SK-N-SH (cell line): ENCODE results near the gene SKIC8. TPM values are rescaled to one million over a fixed set of nuclear protein-coding genes. Genes with fewer than 3 reads are reported as not detected.

ENCODE experiments used
- CTCF ChIA-PET: fragments of 300-600, 350-600 bp; formaldehyde crosslinking; extraction: SDS; loops from one replicate; lab custom pipeline; 2021; lab: Yijun Ruan, JAX
- POLR2A ChIA-PET: fragments of 350-600 bp; sonication (Branson Sonifier 250); formaldehyde crosslinking; extraction: SDS; loops from one replicate; lab custom pipeline; 2020; ENCODE audit warnings: antibody characterized with exemption, inconsistent platforms; lab: Yijun Ruan, JAX
- DNase-seq: peaks from one replicate; pipeline ENCODE4 v3.0.0; 2012
- H2AFZ ChIP-seq: fragments of 200-600 bp; sonication (generic); 2 replicates; pipeline ENCODE4 v1.8.1; 2016; ENCODE audit warnings: antibody characterized with exemption, mild to moderate bottlenecking, low read depth
- H3F3A ChIP-seq: fragments of 200-600 bp; sonication (generic); replicated peaks from 2 replicates; pipeline ENCODE3; 2016; ENCODE audit warnings: antibody characterized with exemption, mild to moderate bottlenecking; ENCODE audit not compliant: insufficient read depth
- H3K27ac ChIP-seq, 2 experiments: fragments of 200-500 bp in 1 of 2; fragments of 200-600 bp in 1 of 2; sonication (Bioruptor generic) in 1 of 2; sonication (generic), shearing (Covaris generic) in 1 of 2; 2 replicates each; pipeline versions ENCODE4 v1.5.1 to v1.6.1; 2014 to 2016; ENCODE audit warnings: low read depth in 2 of 2, inconsistent platforms in 1 of 2, low read length in 1 of 2, mild to moderate bottlenecking in 1 of 2, mixed read lengths in 1 of 2
- H3K27me3 ChIP-seq: fragments of 200-600 bp; sonication (generic), shearing (Covaris generic); 2 replicates; pipeline ENCODE4 v1.6.1; 2016; ENCODE audit warnings: mixed run types; ENCODE audit not compliant: insufficient read depth
- H3K36me3 ChIP-seq, 2 experiments: fragments of 200-500 bp in 1 of 2; fragments of 200-600 bp in 1 of 2; sonication (Bioruptor generic) in 1 of 2; sonication (generic) in 1 of 2; replicated peaks in 1 of 2; 2 replicates each; pipeline versions ENCODE3 to v1.5.1; 2014 to 2016; ENCODE audit warnings: low read length in 1 of 2, mild to moderate bottlenecking in 1 of 2; ENCODE audit not compliant: insufficient read depth in 2 of 2, control insufficient read depth in 1 of 2
- H3K4me1 ChIP-seq, 2 experiments: fragments of 200-500 bp in 1 of 2; fragments of 200-600 bp in 1 of 2; sonication (Bioruptor generic) in 1 of 2; sonication (generic), shearing (Covaris generic) in 1 of 2; 2 replicates each; pipeline versions ENCODE4 v1.5.1 to v1.6.1; 2014 to 2016; ENCODE audit warnings: low read depth in 1 of 2, low read length in 1 of 2, mixed run types in 1 of 2; ENCODE audit not compliant: insufficient read depth in 2 of 2, control insufficient read depth in 1 of 2
- H3K4me2 ChIP-seq: fragments of 200-600 bp; sonication (generic), shearing (Covaris generic); 2 replicates; pipeline ENCODE4 v1.6.1; 2017; ENCODE audit warnings: mixed run types
- H3K4me3 ChIP-seq, 2 experiments: fragments of 200-500 bp in 1 of 2; fragments of 200-600 bp in 1 of 2; sonication (Bioruptor generic) in 1 of 2; sonication (generic), shearing (Covaris generic) in 1 of 2; 2 replicates each; pipeline versions ENCODE4 v1.5.1 to v1.8.1; 2014 to 2016; ENCODE audit warnings: low read depth in 2 of 2, inconsistent platforms in 1 of 2, low read length in 1 of 2, mild to moderate bottlenecking in 1 of 2, mixed read lengths in 1 of 2, moderate library complexity in 1 of 2
- H3K79me2 ChIP-seq: fragments of 200-600 bp; sonication (generic); 2 replicates; pipeline ENCODE4 v1.8.1; 2017; ENCODE audit warnings: mild to moderate bottlenecking; ENCODE audit not compliant: insufficient read depth
- H3K9ac ChIP-seq: fragments of 200-600 bp; sonication (generic); 2 replicates; pipeline ENCODE4 v1.6.1; 2017; ENCODE audit warnings: mixed run types
- H3K9me2 ChIP-seq: fragments of 200-600 bp; sonication (generic); 2 replicates; pipeline ENCODE4 v1.6.1; 2017; ENCODE audit warnings: mixed run types
- H3K9me3 ChIP-seq: fragments of 200-600 bp; sonication (generic); 2 replicates; pipeline ENCODE4 v1.6.1; 2017; ENCODE audit warnings: mixed run types, mild to moderate bottlenecking, moderate library complexity
- H4K20me1 ChIP-seq: fragments of 200-600 bp; sonication (generic); 2 replicates; pipeline ENCODE4 v1.6.1; 2017; ENCODE audit warnings: mild to moderate bottlenecking, mixed run types; ENCODE audit not compliant: insufficient read depth
- ELF1 ChIP-seq: IDR thresholded peaks from 2 replicates; pipeline ENCODE4 v1.4.0; 2012
- EP300 ChIP-seq, 2 experiments: IDR thresholded peaks; 2 replicates each; pipeline versions ENCODE4 v1.4.0 to v1.6.1; 2012; ENCODE audit warnings: borderline replicate concordance in 1 of 2, low read depth in 1 of 2, low read length in 1 of 2
- EZH2phosphoT487 ChIP-seq: fragments of 200-600 bp; sonication (generic); IDR thresholded peaks from 2 replicates; pipeline ENCODE4 v1.6.1; 2017; ENCODE audit warnings: low read depth, mixed run types, mild to moderate bottlenecking, antibody characterized with exemption, moderate library complexity, borderline replicate concordance
- FOSL2 ChIP-seq: IDR thresholded peaks from 2 replicates; pipeline ENCODE4 v1.4.0; 2012; ENCODE audit warnings: low read depth, mild to moderate bottlenecking, moderate library complexity, borderline replicate concordance
- FOXM1 ChIP-seq: IDR thresholded peaks from 2 replicates; pipeline ENCODE4 v1.4.0; 2012; ENCODE audit warnings: low read depth, mild to moderate bottlenecking
- GABPA ChIP-seq: IDR thresholded peaks from 2 replicates; pipeline ENCODE4 v1.4.0; 2012; ENCODE audit warnings: low read depth, mild to moderate bottlenecking
- NFIC ChIP-seq: IDR thresholded peaks from 2 replicates; pipeline ENCODE4 v1.4.0; 2012; ENCODE audit warnings: borderline replicate concordance
- POLR2AphosphoS5 ChIP-seq: IDR thresholded peaks from 2 replicates; pipeline ENCODE4 v1.6.1; 2012; ENCODE audit warnings: low read depth, low read length
- RAD21 ChIP-seq: IDR thresholded peaks from 2 replicates; pipeline ENCODE4 v1.6.1; 2012; ENCODE audit warnings: mild to moderate bottlenecking, low read length
- SMC3 ChIP-seq: IDR thresholded peaks from 2 replicates; pipeline ENCODE4 v1.6.1; 2012; ENCODE audit warnings: low read depth, low read length, improper control_type of control experiment
- TAF1 ChIP-seq: IDR thresholded peaks from 2 replicates; pipeline ENCODE4 v1.6.1; 2012; ENCODE audit warnings: low read depth, mild to moderate bottlenecking, low read length, moderate library complexity, borderline replicate concordance
- TEAD4 ChIP-seq: IDR thresholded peaks from 2 replicates; pipeline ENCODE4 v1.4.0; 2012; ENCODE audit warnings: mild to moderate bottlenecking, borderline replicate concordance; ENCODE audit not compliant: insufficient read depth
- YY1 ChIP-seq: IDR thresholded peaks from 2 replicates; pipeline ENCODE4 v1.4.0; 2012; ENCODE audit warnings: low read depth, mild to moderate bottlenecking
- WGBS: methylation state at CpG from one replicate; pipeline ENCODE4 v1.1.6; 2017; ENCODE audit warnings: low lambda C conversion rate; 5-methylcytosine and 5-hydroxymethylcytosine counted together
- polyA plus RNA-seq, 3 experiments: library from polyadenylated mRNA; depleted of rRNA; stranded (reverse); fragments of >200 nt; gene quantifications; 2 replicates each; pipeline ENCODE4 v1.2.3, GENCODE V29; 2012
- TF ChIP-seq, protein P1 (sequence below): IDR thresholded peaks from 2 replicates; pipeline ENCODE4 v1.4.0; 2012; ENCODE audit warnings: low read depth
- TF ChIP-seq, protein P2 (sequence below): fragments of 150-350 bp; IDR thresholded peaks from 2 replicates; pipeline ENCODE4 v1.6.1; 2017; ENCODE audit warnings: antibody characterized with exemption, low read length, low read depth, borderline replicate concordance
- TF ChIP-seq, protein P3 (sequence below): fragments of 150-350 bp; IDR thresholded peaks from 2 replicates; pipeline ENCODE4 v1.6.1; 2016; ENCODE audit warnings: mild to moderate bottlenecking, low read depth, low read length

SKIC8 gene
- polyA plus RNA-seq, 1 of the 3 experiments (the other 2 are of a cell fraction): 78.8 TPM

DNA sequence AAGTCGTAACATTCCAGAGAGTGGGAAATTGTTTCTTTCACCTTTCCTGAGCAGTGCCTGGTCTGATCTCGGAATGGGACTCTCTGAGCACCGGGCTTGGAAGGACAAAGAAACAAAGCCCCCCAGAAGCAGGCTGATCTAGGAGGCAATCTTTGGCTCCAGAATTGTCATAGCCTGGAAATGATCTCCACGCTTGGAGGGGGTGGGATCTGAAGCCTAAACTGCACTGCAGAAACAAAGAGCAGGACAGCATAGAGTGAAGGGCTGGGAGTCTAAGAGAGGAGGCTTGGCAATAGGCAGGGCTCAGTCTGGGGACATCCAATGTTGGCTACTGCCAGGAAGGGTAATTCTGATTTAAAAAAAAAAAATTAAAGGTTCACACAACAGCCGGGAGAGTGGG lies 42.6 kb upstream of the SKIC8 start:
- H3K36me3 ChIP-seq: no peaks in the 10 kb centered on the region
- H3K9me3 ChIP-seq: no peaks in the 10 kb centered on the region
- peaks cover 0 to 9% of the 10 kb centered on the region in 2 experiments; a peak in 1 of 4 replicates for H3K4me1 ChIP-seq
- H3K9me2 ChIP-seq: no peaks in the 10 kb centered on the region
- H3K4me2 ChIP-seq: no peak overlapping the region
- POLR2A ChIA-PET: no interaction called here
- H3K27me3 ChIP-seq: peaks cover 35% of the 10 kb centered on the region; the same call in 1 of the 2 replicates
- CTCF ChIA-PET: interaction anchor here (1.2 to 1.6 kb wide), 2 partner anchors 33 to 81 kb away, joined by 3 to 5 read pairs; no protein-coding TSS in a partner anchor
- no peak overlapping the region for H3K9ac ChIP-seq
- no peak overlapping the region for H2AFZ ChIP-seq
- H3K79me2 ChIP-seq: no peaks in the 10 kb centered on the region
- 66% methylated on average over 5 of the region's 5 CpGs for WGBS
- no peak overlapping the region for H3K27ac ChIP-seq
- DNase-seq: no peak
- H3F3A ChIP-seq: no peaks in the 10 kb centered on the region
- no peak for TF ChIP-seq ELF1
- H4K20me1 ChIP-seq: no peaks in the 10 kb centered on the region
- no peak overlapping the region for H3K4me3 ChIP-seq

DNA sequence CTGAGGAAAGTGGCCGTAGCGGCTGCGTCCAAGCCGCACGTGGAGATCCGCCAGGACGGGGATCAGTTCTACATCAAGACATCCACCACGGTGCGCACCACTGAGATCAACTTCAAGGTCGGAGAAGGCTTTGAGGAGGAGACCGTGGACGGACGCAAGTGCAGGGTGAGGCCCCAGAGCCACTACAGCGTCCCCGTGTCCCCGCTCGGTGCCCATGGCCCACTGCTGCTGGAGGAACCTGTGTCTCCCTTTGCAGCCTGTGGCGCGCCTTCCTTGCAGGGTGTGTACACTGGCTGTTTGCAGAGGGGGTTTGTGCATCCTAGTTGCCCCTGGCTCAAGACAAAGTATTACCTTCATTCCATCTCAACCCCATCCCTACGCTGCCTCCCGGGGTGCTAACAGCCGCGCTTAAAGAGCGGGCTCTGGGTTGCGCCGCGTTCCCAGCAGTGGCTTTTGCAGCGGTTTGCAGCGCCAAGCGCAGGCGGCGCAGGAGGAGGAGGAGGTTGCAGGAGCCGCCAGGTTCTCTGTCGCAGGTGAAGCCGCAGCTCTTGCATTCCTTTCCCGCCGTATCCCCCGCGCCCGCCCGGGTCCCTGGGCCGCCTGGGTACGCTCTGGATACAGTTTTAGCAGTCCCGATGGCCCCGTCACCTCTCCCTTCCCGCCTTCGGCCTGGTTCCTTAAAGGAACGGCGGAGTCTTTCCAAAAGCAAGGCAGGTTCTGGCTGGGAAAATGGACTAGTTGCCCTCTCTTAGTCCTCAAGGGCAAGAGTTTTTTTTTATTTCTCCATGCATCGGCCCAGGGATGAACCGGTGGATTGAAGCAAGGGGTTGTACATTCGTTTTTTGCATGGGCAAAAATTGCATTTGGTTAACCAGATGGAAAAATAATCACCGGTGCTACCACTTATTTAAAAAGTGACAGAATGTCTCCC lies 41.9 kb upstream of the SKIC8 start:
- H2AFZ ChIP-seq: no peak overlapping the region
- ChIA-PET CTCF (no interaction called here), POLR2A (no interaction called here)
- no peak overlapping the region for H3K4me3 ChIP-seq
- peaks cover 33% of the 10 kb centered on the region; the same call in 1 of the 2 replicates for H3K27me3 ChIP-seq
- H3K36me3 ChIP-seq: no peaks in the 10 kb centered on the region
- H3K4me2 ChIP-seq: no peak overlapping the region
- H3K4me1 ChIP-seq: peaks cover 0 to 9% of the 10 kb centered on the region in 2 experiments; a peak in 1 of 4 replicates
- no peaks in the 10 kb centered on the region for H3F3A ChIP-seq
- H3K27ac ChIP-seq: no peak overlapping the region
- H3K9me3 ChIP-seq: no peaks in the 10 kb centered on the region
- no peak for TF ChIP-seq YY1
- no peak for TF ChIP-seq FOXM1
- no peak for TF ChIP-seq SMC3
- no peak for TF ChIP-seq TEAD4
- no peak for DNase-seq
- H3K9ac ChIP-seq: no peak overlapping the region
- no peaks in the 10 kb centered on the region for H3K79me2 ChIP-seq
- 86% methylated on average over 35 of the region's 53 CpGs for WGBS
- H4K20me1 ChIP-seq: no peaks in the 10 kb centered on the region
- no peaks in the 10 kb centered on the region for H3K9me2 ChIP-seq

DNA sequence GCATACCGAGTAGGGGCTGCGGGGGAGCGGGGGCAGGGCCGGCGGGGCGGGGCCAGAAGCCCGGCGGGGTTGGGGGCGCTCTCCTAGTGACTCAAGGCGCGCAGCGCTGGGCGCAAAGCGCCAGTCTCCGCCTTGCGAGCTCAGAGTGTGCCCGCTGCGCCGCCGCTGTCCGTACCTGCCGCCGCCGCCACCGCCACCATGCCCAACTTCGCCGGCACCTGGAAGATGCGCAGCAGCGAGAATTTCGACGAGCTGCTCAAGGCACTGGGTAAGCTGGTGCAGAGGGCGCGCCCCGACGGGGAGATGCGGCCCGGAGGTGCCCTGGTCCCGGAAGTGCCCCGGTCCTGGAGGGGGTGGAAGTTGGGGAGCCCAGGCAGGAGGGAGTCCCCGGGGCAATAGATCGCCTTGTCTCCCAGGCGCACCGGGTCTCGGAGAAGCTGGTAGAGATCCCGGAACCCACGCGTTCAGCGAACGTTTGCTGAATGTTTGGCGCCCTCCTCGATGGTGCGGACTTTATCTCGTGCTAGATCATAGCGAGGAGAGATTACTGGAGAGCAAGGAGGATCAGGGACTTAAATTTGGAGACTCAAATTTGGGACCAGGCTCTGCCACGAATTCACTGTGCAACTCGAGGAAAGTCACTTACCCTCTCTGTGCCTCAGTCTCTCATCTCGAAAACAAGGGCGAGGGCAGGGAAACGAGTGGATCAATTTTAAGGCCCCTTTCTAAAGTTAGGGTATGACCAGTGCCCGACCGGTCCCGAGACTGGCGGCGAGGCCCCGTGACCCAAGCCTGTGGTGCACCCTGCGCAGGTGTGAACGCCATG lies 41.0 kb upstream of the SKIC8 start, which contains the start of gene CRABP1:
TSS of gene CRABP1 (plus strand) at position 123 of the 826 bp plus-strand sequence. CDS start at position 199, 76 bp downstream.
- no peaks in the 10 kb centered on the region for H3K36me3 ChIP-seq
- peak; percentile 80 for DNase-seq
- no peak within 1 kb of the TSS for H3K9ac ChIP-seq
- POLR2A ChIA-PET: interaction anchor here (0.6 kb wide), 1 partner anchor 97 kb away, joined by 3 read pairs; no protein-coding TSS in a partner anchor
- H3K4me2 ChIP-seq: no peak within 1 kb of the TSS; the same call in 1 of the 2 replicates
- H3K9me2 ChIP-seq: no peaks in the 10 kb centered on the region
- no peaks in the 10 kb centered on the region for H3K9me3 ChIP-seq
- no peak within 1 kb of the TSS for H2AFZ ChIP-seq
- CTCF ChIA-PET: interaction anchor here (0.7 to 3.1 kb wide), 4 partner anchors 13 to 82 kb away, joined by 3 to 9 read pairs (median 4); no protein-coding TSS in a partner anchor
- no peaks in the 10 kb centered on the region for H3F3A ChIP-seq
- H3K27ac ChIP-seq: no peak within 1 kb of the TSS; a peak in 1 of 4 replicates
- H3K4me3 ChIP-seq: peak within 1 kb of the TSS in 1 of 2 experiments; percentile 45; a peak in 2 of 4 replicates
- TF ChIP-seq EP300 (IDR thresholded peaks at IDR 0.05; ENCODE audit: borderline replicate concordance in 1 of 2, low read depth in 1 of 2, low read length in 1 of 2): no peak
- TF ChIP-seq, protein P1, sequence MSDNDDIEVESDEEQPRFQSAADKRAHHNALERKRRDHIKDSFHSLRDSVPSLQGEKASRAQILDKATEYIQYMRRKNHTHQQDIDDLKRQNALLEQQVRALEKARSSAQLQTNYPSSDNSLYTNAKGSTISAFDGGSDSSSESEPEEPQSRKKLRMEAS: no peak
- TF ChIP-seq, protein P2, sequence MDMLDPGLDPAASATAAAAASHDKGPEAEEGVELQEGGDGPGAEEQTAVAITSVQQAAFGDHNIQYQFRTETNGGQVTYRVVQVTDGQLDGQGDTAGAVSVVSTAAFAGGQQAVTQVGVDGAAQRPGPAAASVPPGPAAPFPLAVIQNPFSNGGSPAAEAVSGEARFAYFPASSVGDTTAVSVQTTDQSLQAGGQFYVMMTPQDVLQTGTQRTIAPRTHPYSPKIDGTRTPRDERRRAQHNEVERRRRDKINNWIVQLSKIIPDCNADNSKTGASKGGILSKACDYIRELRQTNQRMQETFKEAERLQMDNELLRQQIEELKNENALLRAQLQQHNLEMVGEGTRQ: no peak
- TF ChIP-seq FOSL2: no peak
- TF ChIP-seq EZH2phosphoT487: no peak
- no peak for TF ChIP-seq RAD21
- TF ChIP-seq, protein P3, sequence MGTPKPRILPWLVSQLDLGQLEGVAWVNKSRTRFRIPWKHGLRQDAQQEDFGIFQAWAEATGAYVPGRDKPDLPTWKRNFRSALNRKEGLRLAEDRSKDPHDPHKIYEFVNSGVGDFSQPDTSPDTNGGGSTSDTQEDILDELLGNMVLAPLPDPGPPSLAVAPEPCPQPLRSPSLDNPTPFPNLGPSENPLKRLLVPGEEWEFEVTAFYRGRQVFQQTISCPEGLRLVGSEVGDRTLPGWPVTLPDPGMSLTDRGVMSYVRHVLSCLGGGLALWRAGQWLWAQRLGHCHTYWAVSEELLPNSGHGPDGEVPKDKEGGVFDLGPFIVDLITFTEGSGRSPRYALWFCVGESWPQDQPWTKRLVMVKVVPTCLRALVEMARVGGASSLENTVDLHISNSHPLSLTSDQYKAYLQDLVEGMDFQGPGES: no peak
- TF ChIP-seq TAF1: no peak
- TF ChIP-seq NFIC: no peak
- no peak for TF ChIP-seq POLR2AphosphoS5
- TF ChIP-seq SMC3: no peak
- TF ChIP-seq ELF1: no peak
- TF ChIP-seq GABPA: no peak
- peaks cover 0 to 9% of the 10 kb centered on the region in 2 experiments; a peak in 1 of 4 replicates for H3K4me1 ChIP-seq
- H3K79me2 ChIP-seq: no peaks in the 10 kb centered on the region
- 19% methylated on average over 17 of the region's 67 CpGs for WGBS
- peaks cover 24% of the 10 kb centered on the region; the same call in 1 of the 2 replicates for H3K27me3 ChIP-seq
- no peaks in the 10 kb centered on the region for H4K20me1 ChIP-seq
